ENCODE measurements around the gene TBC1D10A.

TBC1D10A gene

GRCh38 chr22:30326706-30327362 lies at the start of gene TBC1D10A:
TBC1D10A (minus strand) TSS chr22:30326941; CDS start chr22:30326881, 60 bp downstream.
- in situ Hi-C loops (cut with HindIII; ENCODE audit: low pct_unique_long_range_greater_than_20kb, low sequenced_read_pairs) = no loop called here
- DNase-seq (ENCODE audit: low read depth in 1 of 2, low spot score in 1 of 2) = peak; percentile 84 to 95
- TF ChIP-seq JUND (IDR thresholded peaks at IDR 0.05; ENCODE audit: low read depth) = no peak

GRCh38 chr22:30375312-30375849 lies 48.6 kb upstream of the TBC1D10A start:
- in situ Hi-C loops (cut with HindIII; ENCODE audit: low pct_unique_long_range_greater_than_20kb, low sequenced_read_pairs) = no loop called here
- DNase-seq (ENCODE audit: low read depth in 1 of 2, low spot score in 1 of 2) = no peak
- no peak for TF ChIP-seq JUND (IDR thresholded peaks at IDR 0.05; ENCODE audit: low read depth)

- DNase-seq (ENCODE audit: low read depth in 1 of 2, low spot score in 1 of 2) = no peak
- TF ChIP-seq JUND (IDR thresholded peaks at IDR 0.05; ENCODE audit: low read depth) = no peak
- in situ Hi-C loops (cut with HindIII; ENCODE audit: low pct_unique_long_range_greater_than_20kb, low sequenced_read_pairs) = no loop called here
Measured at GRCh38 chr22:30373331-30374325, 46.9 kb upstream of the TBC1D10A start.

DNA sequence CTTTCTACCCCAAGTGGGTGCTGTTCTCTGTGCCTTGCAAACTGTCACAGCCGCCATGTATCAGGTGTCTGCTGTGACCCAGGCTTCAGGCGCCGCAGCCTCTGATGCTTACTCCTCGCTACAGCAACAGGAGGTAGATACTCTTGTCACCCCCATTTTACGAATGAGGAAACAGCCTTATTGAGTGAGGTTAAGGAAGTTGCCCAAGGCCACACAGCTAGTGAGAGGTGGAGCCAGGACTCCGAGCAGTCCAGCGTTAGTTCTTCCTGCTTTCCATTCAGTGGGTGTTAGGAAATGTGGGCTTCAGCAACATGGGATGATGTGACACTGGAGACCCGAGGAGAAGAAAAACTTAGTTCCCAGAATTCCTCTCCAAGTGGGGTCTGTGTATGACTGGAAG lies 46.2 kb upstream of the TBC1D10A start:
- TF ChIP-seq JUND (IDR thresholded peaks at IDR 0.05; ENCODE audit: low read depth) = no peak

DNA sequence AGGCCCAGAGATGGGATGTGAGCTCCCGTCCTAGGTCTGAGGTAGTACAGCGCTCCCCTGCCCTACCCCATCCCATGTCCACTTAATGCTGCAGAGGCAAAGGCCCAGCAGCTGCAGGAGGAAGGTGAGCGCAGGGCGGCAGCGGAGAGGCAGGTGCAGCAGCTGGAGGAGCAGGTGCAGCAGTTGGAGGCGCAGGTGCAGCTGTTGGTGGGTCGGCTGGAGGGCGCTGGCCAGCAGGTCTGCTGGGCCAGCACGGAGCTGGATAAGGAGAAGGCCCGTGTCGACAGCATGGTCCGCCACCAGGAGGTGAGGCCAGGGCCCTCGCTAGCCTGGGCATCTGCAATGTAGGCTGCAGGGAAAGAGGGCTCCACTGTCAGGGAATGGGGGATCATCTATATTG lies 45.2 kb upstream of the TBC1D10A start:
- DNase-seq (ENCODE audit: low read depth in 1 of 2, low spot score in 1 of 2) = no peak
- in situ Hi-C loops (cut with HindIII; ENCODE audit: low pct_unique_long_range_greater_than_20kb, low sequenced_read_pairs) = no loop called here
- TF ChIP-seq JUND (IDR thresholded peaks at IDR 0.05; ENCODE audit: low read depth) = no peak

More for the DNA sequence above, 46.2 kb upstream of the TBC1D10A start:
- no peak for DNase-seq (ENCODE audit: low read depth in 1 of 2, low spot score in 1 of 2)
- in situ Hi-C loops (cut with HindIII; ENCODE audit: low pct_unique_long_range_greater_than_20kb, low sequenced_read_pairs) = no loop called here

GRCh38 chr22:30371321-30371720 lies 44.6 kb upstream of the TBC1D10A start:
- DNase-seq (ENCODE audit: low read depth in 1 of 2, low spot score in 1 of 2) = no peak
- no peak for TF ChIP-seq JUND (IDR thresholded peaks at IDR 0.05; ENCODE audit: low read depth)
- in situ Hi-C loops (cut with HindIII; ENCODE audit: low pct_unique_long_range_greater_than_20kb, low sequenced_read_pairs) = no loop called here

GRCh38 chr22:30370641-30371230 lies 44.0 kb upstream of the TBC1D10A start:
- in situ Hi-C loops (cut with HindIII; ENCODE audit: low pct_unique_long_range_greater_than_20kb, low sequenced_read_pairs) = no loop called here
- no peak for DNase-seq (ENCODE audit: low read depth in 1 of 2, low spot score in 1 of 2)

DNA sequence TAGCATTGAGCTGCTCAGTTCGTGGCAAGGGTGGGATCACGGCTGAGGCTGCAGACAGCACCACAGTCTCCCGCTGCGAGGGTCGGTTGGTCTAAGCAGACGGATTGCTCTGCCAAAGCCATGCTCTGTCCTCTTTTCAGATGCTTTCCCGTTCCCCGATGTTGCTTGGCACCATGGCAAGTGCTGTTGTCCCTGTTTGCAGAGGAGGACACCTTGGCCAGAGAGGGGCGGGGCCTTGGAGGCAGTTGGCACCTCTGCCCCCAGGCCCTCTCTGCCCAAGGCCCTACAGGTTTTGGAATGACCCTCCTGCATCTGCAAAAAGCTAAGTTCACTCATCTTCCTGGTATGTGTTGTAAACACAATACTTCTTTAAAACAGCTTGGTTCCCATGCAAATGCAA lies 41.7 kb upstream of the TBC1D10A start:
- no peak for TF ChIP-seq JUND (IDR thresholded peaks at IDR 0.05; ENCODE audit: low read depth)
- DNase-seq (ENCODE audit: low read depth in 1 of 2, low spot score in 1 of 2) = no peak
- in situ Hi-C loops (cut with HindIII; ENCODE audit: low pct_unique_long_range_greater_than_20kb, low sequenced_read_pairs) = no loop called here

More at GRCh38 chr22:30370641-30371230, 44.0 kb upstream of the TBC1D10A start:
- no peak for TF ChIP-seq JUND (IDR thresholded peaks at IDR 0.05; ENCODE audit: low read depth)

GRCh38 chr22:30365891-30366290 lies 39.1 kb upstream of the TBC1D10A start:
- no peak for TF ChIP-seq JUND (IDR thresholded peaks at IDR 0.05; ENCODE audit: low read depth)
- no peak for DNase-seq (ENCODE audit: low read depth in 1 of 2, low spot score in 1 of 2)
- in situ Hi-C loops (cut with HindIII; ENCODE audit: low pct_unique_long_range_greater_than_20kb, low sequenced_read_pairs) = no loop called here

DNA sequence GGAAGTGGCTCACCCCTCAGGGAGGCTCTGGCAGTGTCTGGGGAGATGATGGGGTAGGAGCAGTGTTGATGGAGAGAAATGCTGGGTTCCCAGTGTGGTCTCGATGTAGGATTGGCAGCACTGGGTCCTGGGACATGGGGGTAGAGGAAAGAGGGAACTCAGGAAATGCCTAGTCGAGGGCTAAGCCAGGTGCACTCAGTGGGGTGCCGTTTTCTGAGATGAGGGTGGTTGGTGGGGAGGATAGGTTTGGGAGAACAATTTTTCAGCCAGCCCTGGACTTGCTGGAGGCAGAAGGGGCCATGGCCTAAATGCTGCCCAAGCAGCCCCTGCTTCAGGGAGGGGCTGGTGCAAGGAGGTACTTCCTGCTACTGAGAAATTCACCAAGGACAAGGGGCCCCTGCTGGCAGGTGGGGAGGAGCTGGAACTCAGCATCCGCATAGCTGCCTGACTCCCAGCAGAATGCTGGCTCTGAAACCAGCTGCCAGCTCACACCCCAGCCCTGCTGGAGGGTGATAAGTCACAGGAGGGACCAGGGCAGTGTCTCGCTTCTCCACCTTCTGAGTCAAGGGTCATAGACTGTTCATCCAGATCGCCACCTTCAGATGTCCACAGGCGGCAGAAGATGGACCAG lies 36.0 kb upstream of the TBC1D10A start:
- no peak for TF ChIP-seq JUND (IDR thresholded peaks at IDR 0.05; ENCODE audit: low read depth)
- DNase-seq (ENCODE audit: low read depth in 1 of 2, low spot score in 1 of 2) = no peak

DNA sequence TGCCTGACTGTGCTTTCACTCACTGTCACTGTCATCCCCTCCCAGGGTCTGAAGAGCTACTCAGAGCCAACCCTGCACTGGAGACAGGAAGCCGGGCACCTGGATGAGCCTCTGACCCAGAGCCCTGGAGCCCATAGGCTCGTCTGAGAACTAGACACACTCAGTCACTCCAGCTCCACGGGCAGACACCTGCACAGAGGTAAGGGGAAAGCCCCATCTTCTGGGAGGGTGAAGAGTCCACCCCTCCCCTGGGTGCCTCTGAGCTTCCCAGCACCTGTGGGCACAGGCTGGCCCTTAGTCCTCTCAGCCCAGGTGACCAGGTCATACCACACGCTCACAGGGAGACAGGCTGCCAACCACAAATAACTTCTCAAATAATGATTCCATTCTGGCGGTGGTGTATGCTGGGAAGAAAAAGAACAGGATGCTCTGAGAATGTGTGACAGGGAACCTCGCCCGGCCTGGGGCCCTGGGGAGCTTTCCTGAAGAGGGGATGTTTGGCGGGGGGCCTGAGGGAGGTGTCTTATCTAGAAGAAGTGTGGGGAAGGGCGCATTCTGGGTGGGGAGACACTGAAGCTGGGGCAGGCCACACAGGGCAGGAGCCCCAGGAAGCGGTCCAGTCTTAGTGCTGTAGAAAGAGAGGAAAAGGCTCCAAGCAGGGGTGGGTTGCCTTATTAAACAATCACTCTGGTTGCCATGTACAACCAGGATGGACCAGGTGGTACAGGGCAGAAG lies 35.3 kb upstream of the TBC1D10A start:
- in situ Hi-C loops (cut with HindIII; ENCODE audit: low pct_unique_long_range_greater_than_20kb, low sequenced_read_pairs) = no loop called here
- no peak for DNase-seq (ENCODE audit: low read depth in 1 of 2, low spot score in 1 of 2)
- no peak for TF ChIP-seq JUND (IDR thresholded peaks at IDR 0.05; ENCODE audit: low read depth)

More for the DNA sequence above, 36.0 kb upstream of the TBC1D10A start:
- in situ Hi-C loops (cut with HindIII; ENCODE audit: low pct_unique_long_range_greater_than_20kb, low sequenced_read_pairs) = no loop called here

Measured in T47D (cell line).